Activated T-helper 1 cell treated with anti-CD3 and anti-CD28 coated beads, Interleukin-12 subunit alpha, Interleukin-12 subunit beta, Interleukin-2, Interleukin-4 antibody, amounts not matched to agents 30 ng/mL and 10 ng/mL and 1 ng/mL, durations not matched to agents 14 hours and 24 hours and 36 hours (primary cell): ENCODE measurements around the gene ELF2. TPM values are rescaled to one million over a fixed set of nuclear protein-coding genes. Genes with fewer than 3 reads are reported as not detected.
"Not testable (repeated sequence)": the region's sequence is repeated elsewhere in the genome, so short reads cannot be mapped to it uniquely, and the experiment has no call there.

Source experiments
- DNase-seq: peaks from one replicate; pipeline ENCODE4 v3.0.0; 2021; ENCODE audit warnings: low spot score
- H3K27ac Mint-ChIP-seq: one replicate; pipeline ENCODE4 v1.8.0; 2021; ENCODE audit warnings: mild to moderate bottlenecking, mixed read lengths
- H3K27me3 Mint-ChIP-seq: one replicate; pipeline ENCODE4 v1.8.0; 2022; ENCODE audit warnings: mild to moderate bottlenecking, moderate library complexity, mixed read lengths; ENCODE audit not compliant: insufficient read depth
- H3K36me3 Mint-ChIP-seq: one replicate; pipeline ENCODE4 v1.8.0; 2021; ENCODE audit warnings: low read depth, mixed read lengths
- H3K4me1 Mint-ChIP-seq: one replicate; pipeline ENCODE4 v1.8.0; 2021; ENCODE audit warnings: low read depth, mixed read lengths
- H3K4me3 Mint-ChIP-seq: one replicate; pipeline ENCODE4 v1.8.0; 2021; ENCODE audit warnings: mild to moderate bottlenecking, moderate library complexity, mixed read lengths
- H3K9me3 Mint-ChIP-seq: one replicate; pipeline ENCODE4 v1.8.0; 2021; ENCODE audit warnings: mixed read lengths
- intact Hi-C: fragments of 100-400 bp; cut with micrococcal nuclease; formaldehyde crosslinking; loops from one replicate; pipeline ENCODE4 v1.15.1; 2024
- total RNA-seq: library from RNA; stranded (reverse); gene quantifications from 2 replicates; pipeline ENCODE4 v1.2.3, GENCODE V29; 2022

ELF2 gene
- total RNA-seq, 1 donor from 2014 or later, result 26.3 TPM

GRCh38 chr4:139015948-139016471, 161.0 kb downstream of the ELF2 start:
- H3K4me1 Mint-ChIP-seq, result peaks cover 44% of the 10 kb centered on the region
- no peaks in the 10 kb centered on the region for H3K27me3 Mint-ChIP-seq
- H3K27ac Mint-ChIP-seq, result peak overlapping the region; percentile 91
- intact Hi-C loops, result loop anchor here (1.0 to 10.0 kb wide), 10 partner anchors 67 to 1509 kb away; partner anchors contain the start of genes ELMOD2, NDUFC1, RAB33B and SLC7A11
- H3K9me3 Mint-ChIP-seq, result no peaks in the 10 kb centered on the region
- H3K36me3 Mint-ChIP-seq, result peaks cover 14% of the 10 kb centered on the region
- no peak for DNase-seq
- peak overlapping the region; percentile 96 for H3K4me3 Mint-ChIP-seq

GRCh38 chr4:139015269-139015947, 161.6 kb downstream of the ELF2 start, which contains the start of gene NOCT:
NOCT (plus strand) TSS chr4:139015781; CDS start chr4:139015982, 201 bp downstream.
- H3K4me3 Mint-ChIP-seq, result peak within 1 kb of the TSS; percentile 96
- H3K9me3 Mint-ChIP-seq, result no peaks in the 10 kb centered on the region
- peaks cover 12% of the 10 kb centered on the region for H3K36me3 Mint-ChIP-seq
- DNase-seq, result peak; percentile 90
- intact Hi-C loops, result loop anchor here (1.0 to 10.0 kb wide), 10 partner anchors 68 to 1509 kb away; partner anchors contain the start of genes ELMOD2, NDUFC1, RAB33B and SLC7A11
- peaks cover 43% of the 10 kb centered on the region for H3K4me1 Mint-ChIP-seq
- H3K27ac Mint-ChIP-seq, result peak within 1 kb of the TSS; percentile 91
- H3K27me3 Mint-ChIP-seq, result no peaks in the 10 kb centered on the region

DNA sequence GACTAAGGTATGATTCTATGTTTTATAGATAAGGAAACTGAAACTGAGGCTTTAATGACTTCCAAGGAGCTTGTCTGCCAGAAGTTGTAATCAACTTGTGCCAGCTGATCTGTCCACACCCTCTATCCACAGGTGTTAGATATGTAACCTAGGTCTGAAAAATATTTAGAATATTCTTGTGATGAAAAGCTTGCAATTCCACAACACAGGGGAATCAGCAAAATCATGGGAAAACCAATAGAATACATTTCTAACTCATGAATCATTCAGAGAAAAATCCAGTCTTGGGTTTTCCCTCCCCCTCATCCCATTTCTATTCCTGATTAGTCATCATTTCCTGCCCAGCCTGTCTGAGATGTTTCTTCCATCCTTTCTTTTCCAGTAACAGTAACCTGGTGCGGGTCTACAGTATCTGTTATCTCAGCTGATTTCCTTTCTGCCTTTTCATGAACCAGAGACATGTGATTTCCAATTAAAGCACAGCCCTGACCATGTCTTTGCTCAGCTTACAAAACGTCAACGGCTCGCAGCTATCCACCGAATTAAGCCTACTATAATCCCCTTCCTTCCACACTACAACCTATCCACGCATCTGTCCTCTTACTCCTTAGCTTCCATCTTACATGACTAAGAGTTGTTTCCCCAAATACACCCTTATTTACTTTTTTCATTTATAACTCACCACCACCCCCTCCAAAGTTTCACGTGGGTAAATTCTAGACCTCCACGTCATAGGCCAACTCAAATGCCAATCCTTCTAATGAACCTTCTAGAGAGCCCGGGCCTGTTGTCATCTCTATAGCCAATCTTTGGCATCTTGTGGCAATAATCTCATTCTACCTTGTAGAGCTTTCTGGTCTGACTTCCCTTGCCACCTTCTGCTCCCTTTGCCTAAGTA, 162.4 kb downstream of the ELF2 start:
- Mint-ChIP-seq H3K27me3 (no peaks in the 10 kb centered on the region), H3K27ac (peak overlapping the region; percentile 89), H3K4me3 (peak overlapping the region; percentile 80), H3K36me3 (peaks cover 8% of the 10 kb centered on the region), H3K4me1 (peaks cover 35% of the 10 kb centered on the region), H3K9me3 (no peaks in the 10 kb centered on the region)
- intact Hi-C loops, result loop anchor here (1.0 to 10.0 kb wide), 10 partner anchors 69 to 1510 kb away; partner anchors contain the start of genes ELMOD2, NDUFC1, RAB33B and SLC7A11
- DNase-seq, result no peak

GRCh38 chr4:139011225-139011950, 165.6 kb downstream of the ELF2 start:
- Mint-ChIP-seq H3K4me3 (no peak overlapping the region), H3K27me3 (no peaks in the 10 kb centered on the region), H3K4me1 (peaks cover 17% of the 10 kb centered on the region), H3K27ac (no peak overlapping the region), H3K9me3 (no peaks in the 10 kb centered on the region), H3K36me3 (no peaks in the 10 kb centered on the region)
- intact Hi-C loops, result loop anchor here (10.0 kb wide), 1 partner anchor 253 kb away; no protein-coding TSS in a partner anchor
- DNase-seq, result no peak

- H3K4me3 Mint-ChIP-seq, result no peak overlapping the region
- no peak overlapping the region for H3K27ac Mint-ChIP-seq
- H3K4me1 Mint-ChIP-seq, result peaks cover 11% of the 10 kb centered on the region
- H3K9me3 Mint-ChIP-seq, result no peaks in the 10 kb centered on the region
- intact Hi-C loops, result loop anchor here (10.0 kb wide), 1 partner anchor 255 kb away; no protein-coding TSS in a partner anchor
- no peaks in the 10 kb centered on the region for H3K36me3 Mint-ChIP-seq
- H3K27me3 Mint-ChIP-seq, result no peaks in the 10 kb centered on the region
- no peak for DNase-seq
Measured at GRCh38 chr4:139009702-139010101, 167.3 kb downstream of the ELF2 start.

DNA sequence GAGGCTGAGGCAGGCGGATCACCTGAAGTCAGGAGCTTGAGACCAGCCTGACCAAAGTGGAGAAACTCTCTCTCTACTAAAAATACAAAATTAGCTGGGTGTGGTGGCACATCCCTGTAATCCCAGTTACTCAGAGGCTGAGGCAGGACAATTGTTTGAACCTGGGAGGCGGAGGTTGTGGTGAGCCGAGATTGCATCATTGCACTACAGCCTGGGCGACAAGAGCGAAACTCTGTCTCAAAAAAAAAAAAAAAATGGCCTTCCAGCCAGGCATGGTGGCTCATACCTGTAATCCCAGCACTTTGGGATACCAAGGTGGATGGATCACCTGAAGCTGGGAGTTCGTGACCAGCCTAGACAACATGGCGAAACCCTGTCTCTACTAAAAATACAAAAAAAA, 168.7 kb downstream of the ELF2 start:
- H3K27me3 Mint-ChIP-seq, H3K9me3 Mint-ChIP-seq, H3K4me3 Mint-ChIP-seq, intact Hi-C loops, DNase-seq, H3K36me3 Mint-ChIP-seq, H3K4me1 Mint-ChIP-seq, H3K27ac Mint-ChIP-seq: not testable (repeated sequence)

DNA sequence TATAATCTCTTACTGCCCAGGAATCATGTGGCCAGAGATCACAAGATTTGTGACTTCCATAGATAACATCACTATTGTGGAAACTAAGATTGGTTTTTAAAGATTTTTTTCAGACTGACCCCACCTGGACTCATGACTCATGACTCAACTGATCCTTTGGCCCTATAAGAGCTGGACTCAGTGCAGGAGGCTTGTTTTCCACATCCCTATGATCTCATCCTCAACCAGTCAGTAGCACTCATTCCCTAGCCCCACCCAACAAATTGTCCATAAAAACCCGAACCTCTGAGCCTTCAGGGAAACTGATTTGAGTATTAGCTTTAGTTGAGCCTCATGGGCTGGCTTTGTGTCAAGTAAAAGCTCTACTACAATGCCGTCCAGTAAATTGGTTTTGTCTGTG, 169.4 kb downstream of the ELF2 start:
- no peak for DNase-seq
- H3K27ac Mint-ChIP-seq, result no peak overlapping the region
- H3K4me1 Mint-ChIP-seq, result no peaks in the 10 kb centered on the region
- H3K36me3 Mint-ChIP-seq, result no peaks in the 10 kb centered on the region
- H3K9me3 Mint-ChIP-seq, result no peaks in the 10 kb centered on the region
- H3K27me3 Mint-ChIP-seq, result no peaks in the 10 kb centered on the region
- no peak overlapping the region for H3K4me3 Mint-ChIP-seq
- intact Hi-C loops, result no loop called here

Other genes starting within 250 kb of the ELF2 start
- gene NOCT, start 161.4 kb downstream of the ELF2 start, total RNA-seq, result 24.1 and 26.9 TPM in 2 replicates
- 0.15 TPM in 1 of 2 replicates, not detected in the other for gene MGARP, start 103.0 kb upstream of the ELF2 start, total RNA-seq
- gene NAA15, start 124.3 kb upstream of the ELF2 start, total RNA-seq, result 104 and 110 TPM in 2 replicates
- 53.1 and 54.5 TPM in 2 replicates for gene NDUFC1, start 125.3 kb upstream of the ELF2 start, total RNA-seq